ENCODE results near the gene TMEM50B.
"Not testable (repeated sequence)": the region's sequence is repeated elsewhere in the genome, so short reads cannot be mapped to it uniquely, and the experiment has no call there.

The TMEM50B gene

DNA sequence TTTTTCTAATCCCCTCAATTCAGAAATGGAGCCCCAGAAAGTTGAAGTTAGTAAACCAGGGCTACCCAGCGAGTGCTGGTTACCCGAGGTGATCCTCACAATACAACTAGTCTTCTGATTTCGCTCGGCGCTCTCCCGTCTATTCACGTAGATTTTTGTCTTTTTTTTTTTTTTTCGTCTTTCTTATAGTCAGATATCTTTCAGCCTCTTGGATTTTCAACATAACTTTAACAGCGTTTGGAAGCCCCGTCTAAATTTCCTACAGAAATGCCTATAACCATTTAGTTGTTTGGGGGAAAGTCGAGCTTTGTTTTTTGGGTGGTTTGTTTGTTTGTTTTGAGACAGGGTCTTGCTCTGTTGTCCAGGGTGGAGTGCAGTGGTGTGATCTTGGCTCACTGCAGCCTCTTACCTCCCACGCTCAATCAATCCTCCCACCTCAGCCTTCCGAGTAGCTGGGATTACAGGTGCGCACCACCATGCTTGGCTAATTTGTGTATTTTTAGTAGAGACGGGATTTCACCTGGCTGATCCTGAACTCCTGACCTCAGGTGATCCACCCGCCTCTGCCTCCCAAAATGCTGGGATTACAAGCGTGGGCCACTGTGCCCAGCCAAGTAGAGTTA, 818 bp upstream of the TMEM50B start:
- DNase-seq: no peak
- in situ Hi-C loops (cut with HindIII; ENCODE audit: low pct_ligation_motif_present, low pct_unique_long_range_greater_than_20kb, low sequenced_read_pairs): no loop called here

DNA sequence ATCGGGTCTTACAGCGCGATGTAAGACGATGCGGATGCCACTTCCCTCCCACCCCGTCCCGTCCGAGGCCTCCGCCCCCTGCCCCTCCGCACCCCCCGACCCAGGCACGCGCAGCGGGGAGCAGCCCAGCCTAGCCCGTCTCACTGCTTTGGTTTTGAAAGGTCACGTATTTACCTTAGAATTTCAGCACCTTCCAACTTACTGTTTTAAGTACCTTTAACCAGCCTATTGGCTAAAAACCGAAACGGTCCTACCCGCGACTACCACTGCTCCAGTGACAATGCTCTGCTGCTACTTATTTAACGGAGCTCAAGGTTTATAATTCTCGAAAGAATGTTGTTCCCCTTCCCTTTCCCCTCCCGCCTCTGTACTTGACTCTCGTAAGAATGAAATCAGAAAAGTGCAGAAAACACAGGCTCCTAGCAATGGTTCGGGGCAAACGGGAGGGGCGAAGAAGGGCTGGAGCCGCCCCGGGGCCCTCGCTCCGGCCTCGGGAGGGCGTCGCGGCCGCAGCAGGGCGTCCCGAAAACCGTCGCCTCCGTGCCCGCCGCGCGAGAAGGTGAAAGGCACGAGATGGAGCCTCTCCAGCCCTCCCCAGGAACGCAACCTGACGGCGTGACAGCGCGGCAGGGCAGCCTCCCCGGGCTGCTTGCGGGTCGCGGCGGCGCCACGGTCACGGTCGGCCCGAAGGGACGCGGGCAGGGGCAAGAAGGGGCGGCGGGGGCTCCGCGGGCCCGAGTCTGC, 667 bp downstream of the TMEM50B start:
- in situ Hi-C loops (cut with HindIII; ENCODE audit: low pct_ligation_motif_present, low pct_unique_long_range_greater_than_20kb, low sequenced_read_pairs): no loop called here
- DNase-seq: peak; percentile 38

DNA sequence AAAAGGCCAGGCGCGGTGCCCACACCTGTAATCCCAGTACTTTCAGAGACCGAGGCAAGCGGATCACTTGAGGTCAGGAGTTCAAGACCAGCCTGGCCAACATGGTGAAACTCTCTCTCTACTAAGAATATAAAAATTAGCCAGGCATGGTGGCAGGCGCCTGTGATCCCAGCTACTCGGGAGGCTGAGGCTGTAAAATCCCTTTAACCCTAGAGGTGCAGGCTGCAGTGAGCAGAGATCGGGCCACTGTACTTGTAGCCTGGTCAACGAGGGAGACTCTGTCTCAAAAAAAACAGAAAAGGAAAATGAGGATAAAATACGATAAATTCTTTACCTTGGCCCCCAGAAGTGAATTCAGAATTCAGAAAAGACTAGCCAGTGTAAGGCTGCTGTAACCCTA, 1.6 kb downstream of the TMEM50B start:
- no peak for DNase-seq
- in situ Hi-C loops (cut with HindIII; ENCODE audit: low pct_ligation_motif_present, low pct_unique_long_range_greater_than_20kb, low sequenced_read_pairs): no loop called here

DNA sequence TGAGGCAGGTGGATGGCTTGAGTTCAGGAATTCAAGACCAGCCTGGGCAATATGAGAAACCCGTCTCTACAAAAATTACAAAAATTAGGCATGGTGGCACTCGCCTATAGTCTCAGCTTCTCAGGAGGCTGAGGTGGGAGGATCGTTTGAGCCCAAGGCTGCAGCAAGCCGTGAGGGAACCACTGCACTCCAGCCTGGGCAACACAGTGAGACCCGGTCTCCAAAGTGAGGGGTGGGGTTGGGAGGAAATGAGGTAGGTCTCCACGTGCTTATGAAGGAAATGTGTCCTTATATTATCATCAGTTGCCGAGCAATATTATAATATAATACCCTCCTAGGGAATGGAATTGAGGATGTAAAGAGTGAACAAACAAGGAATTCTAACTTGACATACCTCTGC, 2.7 kb downstream of the TMEM50B start:
- in situ Hi-C loops (cut with HindIII; ENCODE audit: low pct_ligation_motif_present, low pct_unique_long_range_greater_than_20kb, low sequenced_read_pairs): no loop called here
- no peak for DNase-seq

DNA sequence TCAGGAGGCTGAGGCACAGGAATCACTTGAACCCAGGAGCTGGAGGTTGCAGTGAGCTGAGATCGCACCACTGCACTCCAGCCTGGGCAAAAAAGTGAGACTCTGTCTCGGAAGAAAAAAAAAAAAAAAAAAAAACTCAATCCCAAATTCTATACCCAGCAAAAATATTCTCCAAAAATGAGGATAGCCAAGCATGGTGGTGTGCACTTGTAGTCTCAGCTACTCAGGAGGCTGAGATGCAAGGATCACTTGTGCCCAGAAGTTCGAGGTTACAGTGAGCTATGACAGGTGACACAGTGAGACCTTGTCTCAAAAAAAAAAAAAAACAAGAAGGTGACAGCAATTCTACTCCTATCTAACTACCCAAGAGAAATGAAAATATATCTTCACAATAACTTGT, 6.4 kb downstream of the TMEM50B start:
- in situ Hi-C loops (cut with HindIII; ENCODE audit: low pct_ligation_motif_present, low pct_unique_long_range_greater_than_20kb, low sequenced_read_pairs): no loop called here

DNA sequence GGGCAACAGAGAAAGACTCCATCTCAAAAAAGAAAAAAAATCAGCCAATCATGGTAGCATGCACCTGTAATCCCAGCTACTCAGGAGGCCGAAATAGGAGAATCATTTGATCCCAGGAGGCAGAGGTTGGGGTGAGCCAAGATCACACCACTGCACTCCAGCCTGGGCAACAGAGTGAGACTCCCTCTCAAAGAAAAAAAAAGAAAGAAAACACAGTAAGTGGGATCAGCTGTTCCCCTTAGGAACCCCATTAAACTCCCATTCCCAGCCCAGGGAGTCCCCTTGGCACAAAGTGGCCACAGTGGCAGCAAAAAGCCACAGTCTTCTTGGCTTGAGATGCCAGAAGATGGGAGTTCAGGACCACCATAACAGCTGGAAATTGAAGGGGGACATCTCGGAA, 9.1 kb downstream of the TMEM50B start:
- DNase-seq: no peak
- in situ Hi-C loops (cut with HindIII; ENCODE audit: low pct_ligation_motif_present, low pct_unique_long_range_greater_than_20kb, low sequenced_read_pairs): no loop called here

More for the DNA sequence above, 6.4 kb downstream of the TMEM50B start:
- DNase-seq: no peak

DNA sequence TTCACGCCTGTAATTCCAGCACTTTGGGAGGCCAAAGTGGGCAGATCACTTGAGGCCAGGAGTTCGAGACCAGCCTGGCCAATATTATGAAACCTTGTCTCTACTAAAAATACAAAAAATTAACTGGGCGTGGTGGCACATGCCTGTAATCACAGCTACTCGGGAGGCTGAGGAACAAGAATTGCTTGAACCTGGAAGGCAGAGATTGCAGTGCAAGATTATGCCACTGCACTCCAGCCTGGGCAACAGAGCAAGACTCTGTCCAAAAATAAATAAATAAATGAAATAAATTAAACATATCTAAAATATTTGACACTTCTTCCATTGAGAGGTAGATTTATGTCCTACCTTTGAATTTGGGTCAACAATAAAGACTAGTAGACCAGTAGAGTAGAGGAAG, 10.6 kb downstream of the TMEM50B start:
- in situ Hi-C loops (cut with HindIII; ENCODE audit: low pct_ligation_motif_present, low pct_unique_long_range_greater_than_20kb, low sequenced_read_pairs); DNase-seq: not testable (repeated sequence)

DNA sequence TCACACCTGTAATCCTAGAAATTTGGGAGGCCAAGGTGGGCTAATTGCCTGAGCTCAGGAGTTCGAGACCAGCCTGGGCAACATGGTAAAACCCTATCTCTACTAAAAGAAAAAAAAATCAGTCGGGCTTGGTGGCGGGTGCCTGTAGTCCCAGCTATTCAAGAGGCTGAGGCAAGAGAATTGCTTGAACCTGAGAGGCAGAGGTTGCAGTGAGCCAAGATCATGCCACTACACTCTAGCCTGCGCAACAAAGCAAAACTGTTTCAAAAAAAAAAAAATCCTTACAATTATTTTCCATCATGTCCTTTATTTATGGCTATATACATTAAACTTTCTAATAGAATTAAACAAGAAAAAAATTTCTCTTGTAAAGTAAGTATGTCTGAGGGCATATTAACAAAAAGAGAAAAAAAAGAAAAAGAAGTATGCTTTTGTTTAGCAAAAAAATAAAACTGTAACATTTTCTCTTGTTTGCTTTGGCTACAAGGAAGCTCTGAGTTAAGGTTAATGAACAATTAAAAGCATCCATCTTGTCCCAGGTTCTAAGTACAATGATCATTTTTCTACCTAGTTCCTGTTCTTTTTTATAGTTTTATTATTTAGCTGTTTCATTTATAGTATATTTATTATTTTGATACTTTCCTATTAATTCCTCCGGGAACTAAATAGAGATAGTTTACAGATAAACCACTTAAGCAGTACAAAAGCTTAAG, 18.1 kb downstream of the TMEM50B start:
- in situ Hi-C loops (cut with HindIII; ENCODE audit: low pct_ligation_motif_present, low pct_unique_long_range_greater_than_20kb, low sequenced_read_pairs): no loop called here

DNA sequence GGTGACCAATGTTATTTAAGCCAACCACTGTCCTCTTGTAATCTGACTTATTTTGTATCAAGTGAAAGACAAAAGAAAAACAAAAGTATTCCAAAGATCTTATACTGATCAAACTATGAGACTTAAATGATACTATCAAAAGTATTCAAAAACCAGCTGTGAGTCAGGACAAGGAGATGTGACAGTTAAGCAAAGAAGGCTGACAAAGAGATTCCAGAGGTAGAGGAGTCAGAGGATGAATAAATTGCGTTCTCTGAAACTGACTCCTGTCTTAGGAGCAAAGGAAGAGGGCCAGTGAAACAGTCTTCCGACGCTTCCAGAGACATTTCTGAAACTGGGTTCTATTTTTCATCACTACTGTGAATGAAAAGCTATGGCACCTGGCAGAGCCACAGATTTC, 20.9 kb downstream of the TMEM50B start:
- in situ Hi-C loops (cut with HindIII; ENCODE audit: low pct_ligation_motif_present, low pct_unique_long_range_greater_than_20kb, low sequenced_read_pairs): no loop called here
- no peak for DNase-seq

More for the DNA sequence above, 18.1 kb downstream of the TMEM50B start:
- DNase-seq: no peak

DNA sequence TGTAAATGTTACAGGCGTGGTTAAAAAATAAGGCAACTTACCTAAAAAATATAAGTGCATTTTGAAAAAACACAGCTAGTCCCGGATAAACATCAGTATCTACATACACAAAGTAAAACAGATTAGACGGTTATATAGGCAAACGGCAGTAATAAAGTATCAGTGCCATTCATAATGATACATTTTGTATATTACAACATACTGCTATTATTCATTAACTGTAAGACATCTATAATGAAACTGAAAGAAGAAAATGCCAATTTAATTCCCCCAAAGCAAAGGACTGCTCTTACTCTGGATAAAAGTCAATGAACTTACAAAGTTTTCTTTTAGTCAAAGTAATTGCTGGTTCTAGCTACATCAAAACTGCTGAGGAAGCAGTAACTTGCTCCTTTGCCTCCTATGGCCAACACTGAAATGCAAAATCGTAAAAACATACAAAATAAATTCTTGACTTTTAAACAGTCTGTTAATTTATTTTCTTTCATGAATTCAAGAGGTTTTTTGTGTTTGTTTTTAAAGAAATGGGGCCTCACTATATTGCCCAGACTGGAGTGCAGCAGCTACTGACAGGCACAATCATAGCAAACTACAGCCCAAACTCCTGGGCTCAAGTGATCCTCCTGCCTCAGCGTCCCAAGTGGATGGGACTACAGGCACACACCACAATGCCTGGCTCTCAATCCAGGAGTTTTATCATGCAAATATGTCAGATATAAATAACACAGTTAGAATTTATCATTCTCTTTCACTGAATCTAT, 23.9 kb downstream of the TMEM50B start:
- no peak for DNase-seq
- in situ Hi-C loops (cut with HindIII; ENCODE audit: low pct_ligation_motif_present, low pct_unique_long_range_greater_than_20kb, low sequenced_read_pairs): no loop called here

DNA sequence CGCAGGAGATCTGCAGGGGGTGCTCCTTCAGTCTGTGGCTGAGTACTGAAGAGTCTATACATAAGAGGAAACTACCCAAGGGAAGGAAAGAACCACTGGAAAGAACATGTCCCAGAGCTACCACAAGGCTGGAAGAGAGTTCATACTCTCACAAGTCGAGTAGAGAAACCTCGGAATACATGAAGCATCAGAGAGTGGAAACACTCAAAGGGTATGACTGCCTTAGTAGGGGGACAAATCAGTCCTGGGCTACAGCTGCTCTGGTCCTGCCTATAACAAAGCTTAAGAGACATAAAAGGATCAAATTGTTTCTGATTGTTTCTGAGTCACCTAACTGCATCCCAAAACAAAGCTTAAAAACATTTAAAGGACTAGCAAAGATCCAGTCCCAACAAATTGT, 27.4 kb downstream of the TMEM50B start:
- DNase-seq: no peak
- in situ Hi-C loops (cut with HindIII; ENCODE audit: low pct_ligation_motif_present, low pct_unique_long_range_greater_than_20kb, low sequenced_read_pairs): no loop called here

DNA sequence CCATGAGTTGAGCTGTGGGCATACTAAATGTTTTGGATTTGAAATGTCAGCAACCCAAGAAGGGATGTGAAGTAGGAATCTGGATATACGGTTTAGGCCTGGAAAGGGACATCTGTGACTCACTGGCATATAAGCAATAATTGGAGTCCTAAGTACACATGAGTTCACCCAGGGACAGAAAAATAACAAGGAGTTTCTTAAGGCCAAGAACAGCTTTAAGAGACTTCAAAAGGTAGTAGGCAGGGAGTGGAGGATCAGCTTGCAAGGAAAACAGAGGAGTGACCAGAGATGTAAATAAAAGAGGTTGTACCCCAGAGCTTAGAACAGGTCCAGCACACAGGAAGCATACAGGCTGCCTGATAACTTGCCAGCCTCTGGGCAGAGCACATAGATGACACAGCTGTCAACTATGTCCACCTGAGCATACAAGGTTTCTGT, 28.1 kb downstream of the TMEM50B start:
- in situ Hi-C loops (cut with HindIII; ENCODE audit: low pct_ligation_motif_present, low pct_unique_long_range_greater_than_20kb, low sequenced_read_pairs): no loop called here
- no peak for DNase-seq

DNA sequence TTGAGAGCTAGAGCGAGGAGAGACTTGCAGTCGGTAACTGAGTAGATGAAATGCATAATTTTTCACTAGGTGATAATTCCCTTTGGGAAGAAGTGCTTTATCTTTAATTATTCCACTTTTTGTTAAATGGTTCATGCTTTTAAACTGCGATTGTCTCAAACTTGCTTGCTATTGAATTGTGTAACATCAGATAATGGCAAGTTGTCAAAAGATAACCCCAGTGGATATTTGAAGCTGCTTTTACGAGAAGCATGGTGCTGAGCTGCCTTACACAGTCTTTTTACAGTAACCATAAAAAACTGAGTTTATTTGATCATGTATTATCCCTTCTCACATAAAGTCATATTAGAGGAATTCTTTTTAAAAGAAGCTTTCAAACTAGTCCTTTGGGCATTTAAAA, 30.2 kb downstream of the TMEM50B start:
- in situ Hi-C loops (cut with HindIII; ENCODE audit: low pct_ligation_motif_present, low pct_unique_long_range_greater_than_20kb, low sequenced_read_pairs): no loop called here
- no peak for DNase-seq

DNA sequence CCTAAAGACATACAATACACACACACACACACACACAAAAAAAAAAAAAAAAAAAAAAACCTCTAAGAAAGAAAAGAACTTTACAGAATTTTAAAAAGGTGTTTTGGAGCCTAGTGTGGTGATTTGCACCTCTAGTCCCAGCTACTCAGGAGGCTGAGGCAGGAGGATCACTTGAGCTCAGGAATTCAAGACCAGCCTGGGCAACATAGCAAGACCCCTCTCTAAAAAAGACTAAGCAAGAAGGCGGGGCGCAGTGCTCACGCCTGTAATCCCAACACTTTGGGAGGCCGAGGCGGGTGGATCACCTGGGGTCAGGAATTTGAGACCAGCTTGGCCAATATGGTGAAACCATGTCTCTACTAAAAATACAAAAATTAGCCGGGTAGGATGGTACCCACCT, 33.2 kb downstream of the TMEM50B start:
- DNase-seq; in situ Hi-C loops (cut with HindIII; ENCODE audit: low pct_ligation_motif_present, low pct_unique_long_range_greater_than_20kb, low sequenced_read_pairs): not testable (repeated sequence)

DNA sequence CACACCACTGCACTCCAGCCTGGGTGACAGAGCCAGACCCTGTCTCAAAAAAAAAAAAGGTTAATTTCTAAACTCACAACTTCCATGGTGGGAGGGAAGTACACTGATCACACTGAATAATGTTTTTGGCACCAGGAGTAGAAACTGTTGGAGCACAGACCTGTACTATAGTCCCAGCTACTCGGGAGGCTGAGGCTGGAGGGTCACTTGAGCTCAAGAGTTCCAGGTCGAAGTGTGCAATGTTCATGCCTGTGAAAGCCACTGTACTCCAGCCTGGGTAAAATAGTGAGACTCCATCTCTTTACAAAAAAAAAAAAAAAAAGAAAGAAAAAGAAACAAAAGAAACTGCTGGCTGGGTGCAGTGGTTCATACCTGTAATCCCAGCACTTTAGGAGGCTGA, 35.3 kb downstream of the TMEM50B start:
- in situ Hi-C loops (cut with HindIII; ENCODE audit: low pct_ligation_motif_present, low pct_unique_long_range_greater_than_20kb, low sequenced_read_pairs): no loop called here
- DNase-seq: no peak

DNA sequence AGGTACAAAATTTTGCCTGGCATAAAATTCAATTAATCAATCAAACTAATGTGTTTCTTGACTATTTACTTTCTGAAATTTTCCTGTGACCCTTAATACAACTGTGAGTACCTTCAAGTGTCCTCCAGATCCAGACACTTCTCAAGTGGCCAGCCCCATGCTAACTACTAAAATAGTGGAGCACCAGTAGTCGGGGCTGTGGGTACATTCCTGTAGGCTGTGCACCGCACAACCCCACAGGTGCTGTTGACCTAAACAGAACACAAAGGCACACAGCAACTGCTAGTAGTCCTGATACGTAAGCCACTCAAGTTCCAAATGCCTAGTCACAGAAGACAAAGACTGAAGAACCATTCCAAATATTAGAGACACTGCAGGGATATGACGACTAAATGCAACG, 36.6 kb downstream of the TMEM50B start:
- in situ Hi-C loops (cut with HindIII; ENCODE audit: low pct_ligation_motif_present, low pct_unique_long_range_greater_than_20kb, low sequenced_read_pairs): no loop called here
- DNase-seq: no peak

DNA sequence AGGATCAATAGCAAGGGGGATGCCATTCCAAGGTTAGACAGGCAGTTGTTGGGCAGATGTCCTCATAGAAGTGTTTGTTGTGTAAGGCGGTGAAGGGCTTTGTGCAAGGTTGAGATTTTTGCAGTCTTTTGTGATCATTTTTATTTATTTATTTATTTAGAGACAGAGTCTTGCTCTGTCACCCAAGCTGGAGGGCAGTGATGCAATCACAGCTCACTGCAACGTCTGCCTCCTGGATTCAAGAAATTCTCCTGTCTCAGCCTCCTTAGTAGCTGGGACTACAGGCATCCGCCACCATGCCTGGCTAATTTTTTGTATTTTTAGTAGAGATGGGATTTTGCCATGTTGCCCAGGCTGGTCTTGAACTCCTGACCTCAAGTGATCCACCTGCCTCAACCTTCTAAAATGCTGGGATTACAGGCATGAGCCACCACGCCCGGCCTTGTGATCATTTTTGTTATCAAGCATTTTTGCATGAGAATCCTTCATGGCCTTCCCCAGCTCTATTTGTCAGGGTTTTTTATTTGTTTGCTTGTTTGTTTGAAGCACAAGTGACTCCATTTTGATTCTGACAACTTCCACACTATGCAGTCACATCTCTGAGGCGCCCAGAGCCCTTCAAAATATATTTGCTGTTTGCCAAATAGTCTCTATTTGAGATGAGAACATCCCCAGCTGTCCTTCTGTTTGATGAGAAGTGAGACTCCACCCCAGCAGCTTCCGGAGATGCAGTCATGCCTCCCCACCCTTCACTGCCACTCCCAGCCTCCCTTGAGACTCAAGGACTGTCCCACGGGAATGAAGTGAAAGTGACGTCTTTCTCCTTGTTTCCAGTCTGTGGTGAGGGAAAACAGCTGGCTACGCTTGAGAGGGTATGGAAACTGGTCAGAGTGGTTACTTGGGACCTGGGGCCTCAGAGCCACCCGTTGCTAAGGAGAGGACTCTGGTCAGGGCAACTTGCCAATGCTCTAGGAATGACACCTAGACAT, 38.0 kb downstream of the TMEM50B start:
- DNase-seq: no peak
- in situ Hi-C loops (cut with HindIII; ENCODE audit: low pct_ligation_motif_present, low pct_unique_long_range_greater_than_20kb, low sequenced_read_pairs): no loop called here

DNA sequence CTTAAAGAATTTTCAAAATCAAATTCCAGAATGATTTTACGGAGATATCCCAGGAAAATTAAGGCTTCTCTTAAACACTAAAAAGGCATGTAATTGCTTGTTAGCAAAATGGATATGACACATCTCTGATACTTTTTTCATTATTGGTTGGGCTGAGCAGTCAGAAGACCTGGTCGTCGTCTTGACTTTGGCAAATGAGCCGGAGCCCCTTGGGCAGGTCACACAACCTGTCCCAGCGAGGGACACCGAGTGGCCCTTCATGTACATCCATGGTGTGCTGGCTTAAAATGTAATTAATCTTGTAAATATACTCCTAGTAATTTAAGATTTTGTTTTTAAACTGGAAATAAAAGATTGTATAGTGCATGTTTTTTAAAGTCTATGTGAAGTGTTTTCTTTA, 42.6 kb downstream of the TMEM50B start:
- in situ Hi-C loops (cut with HindIII; ENCODE audit: low pct_ligation_motif_present, low pct_unique_long_range_greater_than_20kb, low sequenced_read_pairs): no loop called here
- no peak for DNase-seq
